NB4 (cell line): ENCODE results near the gene SENP2.

Source experiments
- DNase-seq: peaks from one replicate; pipeline ENCODE4 v3.0.0; 2010; ENCODE audit warnings: low read depth
- H3K4me3 ChIP-seq: one replicate; pipeline ENCODE4 v1.5.1; 2011; ENCODE audit warnings: mild to moderate bottlenecking, low read depth, low read length, moderate library complexity
- CTCF ChIP-seq: IDR thresholded peaks from one replicate; pipeline ENCODE4 v1.5.1; 2012; ENCODE audit warnings: low read depth, low read length
- MYC ChIP-seq: IDR thresholded peaks from 2 replicates; pipeline ENCODE4 v1.6.1; 2011; ENCODE audit warnings: low read depth, low read length
- POLR2A ChIP-seq: IDR thresholded peaks from 2 replicates; pipeline ENCODE4 v1.6.1; 2011; ENCODE audit warnings: mild to moderate bottlenecking; ENCODE audit not compliant: insufficient read length; ENCODE audit errors: extremely low read depth
- TF ChIP-seq, protein P1 (sequence below): IDR thresholded peaks from 2 replicates; pipeline ENCODE4 v1.6.1; 2011; ENCODE audit warnings: low read depth, low read length

SENP2 gene

DNA sequence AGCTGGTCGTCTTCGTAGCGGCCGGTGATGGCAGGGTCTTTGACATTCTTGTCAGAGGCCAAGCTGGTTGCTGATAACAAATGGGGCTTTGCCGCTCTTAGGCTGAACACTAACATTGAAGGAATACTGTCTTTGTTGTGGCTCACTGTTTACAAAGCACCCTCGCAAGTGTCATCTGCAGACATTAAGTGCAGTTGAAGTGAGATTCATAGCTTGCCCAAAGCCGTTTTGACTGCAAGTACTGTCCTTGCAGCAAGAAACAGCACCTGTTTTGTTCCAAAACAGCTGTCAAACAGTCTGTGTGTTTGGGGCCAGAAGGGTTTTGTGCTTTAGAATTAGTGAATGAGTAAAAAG, 568 bp downstream of the SENP2 start:
- no peak for TF ChIP-seq MYC
- TF ChIP-seq CTCF = no peak
- no peak for TF ChIP-seq POLR2A
- TF ChIP-seq, protein P1, sequence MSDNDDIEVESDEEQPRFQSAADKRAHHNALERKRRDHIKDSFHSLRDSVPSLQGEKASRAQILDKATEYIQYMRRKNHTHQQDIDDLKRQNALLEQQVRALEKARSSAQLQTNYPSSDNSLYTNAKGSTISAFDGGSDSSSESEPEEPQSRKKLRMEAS = no peak
- peak overlapping the region; percentile 72 for H3K4me3 ChIP-seq
- DNase-seq = no peak

DNA sequence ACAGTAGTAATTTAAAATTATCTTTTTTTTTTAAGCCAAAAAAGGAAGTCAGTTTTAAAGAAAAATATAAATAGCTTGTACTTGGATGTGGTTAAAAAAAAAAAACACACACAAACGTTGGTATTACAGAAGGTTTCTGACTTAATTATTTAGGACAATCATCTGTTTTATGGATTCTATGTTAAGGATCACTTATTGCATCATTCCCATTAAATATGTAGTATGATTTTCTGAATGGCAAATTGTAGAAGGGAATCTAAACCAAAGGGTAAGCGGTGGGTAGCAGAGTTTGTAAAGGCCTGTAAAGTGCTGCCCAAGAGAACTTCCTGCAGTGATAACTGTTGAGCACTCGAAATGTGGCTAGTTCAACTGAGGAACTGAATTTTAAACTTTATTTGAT, 8.0 kb downstream of the SENP2 start:
- TF ChIP-seq, protein P1 = no peak
- no peak for TF ChIP-seq CTCF
- TF ChIP-seq MYC = no peak
- TF ChIP-seq POLR2A = no peak
- no peak for DNase-seq
- no peak overlapping the region for H3K4me3 ChIP-seq

- no peak overlapping the region for H3K4me3 ChIP-seq
- TF ChIP-seq MYC (no peak), POLR2A (no peak), CTCF (no peak)
- TF ChIP-seq, protein P1 = no peak
- DNase-seq = peak; percentile 8
Measured at GRCh38 chr3:185595526-185595925, 9.4 kb downstream of the SENP2 start.

DNA sequence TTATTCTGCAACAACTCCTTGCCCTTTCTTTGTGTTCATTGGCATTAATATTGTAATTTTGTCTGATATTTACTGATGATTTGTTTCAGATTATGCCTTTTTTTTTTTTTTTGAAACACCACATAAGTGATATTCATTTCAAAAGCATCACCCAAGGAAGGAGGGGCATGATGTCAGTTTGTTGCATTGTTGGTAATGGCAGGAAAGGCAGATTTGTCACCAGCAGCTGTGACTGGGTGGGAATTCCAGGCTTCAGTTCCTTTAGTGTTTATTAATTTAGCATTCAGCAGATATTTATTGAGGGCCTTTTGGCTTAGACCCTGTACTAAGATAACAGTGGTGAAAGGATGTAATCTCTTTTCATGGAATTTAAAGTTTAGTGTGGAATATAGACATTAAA, 19.5 kb downstream of the SENP2 start:
- H3K4me3 ChIP-seq = no peak overlapping the region
- TF ChIP-seq CTCF (no peak), POLR2A (no peak), MYC (no peak)
- TF ChIP-seq, protein P1 = no peak
- no peak for DNase-seq

DNA sequence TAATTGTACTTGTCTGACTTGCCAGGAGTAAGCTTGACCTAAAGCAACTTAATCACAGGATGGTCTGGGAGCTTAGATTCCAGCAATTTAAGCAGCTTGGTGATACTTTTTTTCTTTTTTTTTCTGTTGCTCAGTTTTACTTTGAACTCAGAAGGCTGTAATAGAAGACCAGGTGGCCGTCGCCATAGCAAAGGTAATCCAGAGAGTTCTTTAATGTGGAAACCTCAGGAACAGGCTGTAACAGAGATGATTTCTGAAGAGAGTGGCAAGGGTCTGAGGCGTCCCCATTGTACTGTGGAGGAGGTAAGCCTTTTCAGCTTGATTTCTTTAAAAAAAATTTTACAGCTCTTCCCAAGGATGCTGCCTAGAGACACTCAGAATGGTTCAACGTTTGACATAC, 20.1 kb downstream of the SENP2 start:
- DNase-seq = no peak
- TF ChIP-seq, protein P1 = no peak
- TF ChIP-seq POLR2A (no peak), MYC (no peak), CTCF (no peak)
- no peak overlapping the region for H3K4me3 ChIP-seq

DNA sequence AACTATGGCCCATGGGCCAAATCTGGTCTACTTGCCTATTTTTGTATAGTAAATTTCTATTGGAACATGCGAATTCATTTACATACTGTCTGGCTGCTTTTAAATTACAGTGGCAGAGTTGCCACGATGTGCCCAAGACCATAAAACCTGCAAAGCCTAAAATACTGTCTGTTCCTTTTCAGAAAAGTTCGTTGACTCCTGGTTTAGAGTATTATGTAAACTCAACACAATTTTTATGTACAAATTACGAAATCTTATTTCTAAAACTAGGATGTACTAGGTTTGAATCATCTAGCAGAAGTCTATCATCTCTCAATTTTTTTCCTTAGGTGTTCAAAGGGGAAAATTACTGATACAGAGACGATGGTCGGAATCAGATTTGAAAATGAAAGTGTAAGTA, 26.9 kb downstream of the SENP2 start:
- no peak for TF ChIP-seq POLR2A
- TF ChIP-seq CTCF = no peak
- TF ChIP-seq MYC = no peak
- TF ChIP-seq, protein P1 = no peak
- H3K4me3 ChIP-seq = no peak overlapping the region
- DNase-seq = no peak
